ENCODE measurements around the gene CFAP299. TPM values are rescaled to one million over a fixed set of nuclear protein-coding genes. Genes with fewer than 3 reads are reported as not detected.

CFAP299 gene
- total RNA-seq, 1 donor from 2014 or later: not detected

DNA sequence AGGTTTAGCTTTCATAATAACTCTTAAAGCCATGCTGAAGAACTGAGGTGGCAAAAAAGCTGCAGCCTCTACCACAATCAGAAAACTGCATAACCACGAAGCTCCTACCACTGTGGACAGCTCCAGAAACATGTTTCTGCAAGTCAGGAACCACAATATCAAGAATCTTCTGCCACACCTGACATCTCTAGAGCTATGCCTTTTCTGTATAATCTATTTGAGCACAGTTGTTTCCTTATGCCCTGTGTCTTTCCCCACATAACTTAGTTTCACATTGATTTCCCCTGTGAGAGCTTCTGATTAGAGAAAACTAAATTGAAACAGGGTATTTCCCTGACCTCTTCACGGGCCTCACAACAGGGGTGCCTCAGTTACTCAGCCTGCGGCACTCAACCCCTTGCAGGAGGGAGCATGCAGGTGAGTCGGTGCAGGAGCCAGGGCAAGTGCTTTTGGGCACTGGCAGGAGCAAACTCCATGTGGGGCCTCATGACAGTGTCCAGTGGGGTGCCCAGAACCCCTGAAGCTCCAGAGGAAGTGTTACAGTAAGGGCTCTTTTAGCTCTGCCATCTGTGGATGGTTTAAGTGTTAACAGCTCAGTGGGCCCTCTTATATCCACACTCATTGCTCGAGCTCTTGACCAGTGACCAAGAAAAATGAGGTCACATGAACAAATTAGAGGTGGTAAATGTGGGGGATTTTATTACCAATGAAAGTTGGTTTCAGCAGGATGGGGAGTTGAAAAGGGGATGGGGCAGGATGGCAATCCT lies 562.2 kb downstream of the CFAP299 start:
- Histone ChIP-seq H3K36me3 (no peaks in the 10 kb centered on the region), H3K4me3 (no peak overlapping the region), H3K27ac (replicated peaks) (no peak overlapping the region), H3K9me3 (replicated peaks) (peaks cover 35% of the 10 kb centered on the region), H3K27me3 (ENCODE audit: low read depth) (no peaks in the 10 kb centered on the region), H3K4me1 (no peaks in the 10 kb centered on the region)
- intact Hi-C loops (cut with micrococcal nuclease): no loop called here
- DNase-seq: no peak
- TF ChIP-seq CTCF (IDR thresholded peaks at IDR 0.05; ENCODE audit: borderline replicate concordance): no peak

DNA sequence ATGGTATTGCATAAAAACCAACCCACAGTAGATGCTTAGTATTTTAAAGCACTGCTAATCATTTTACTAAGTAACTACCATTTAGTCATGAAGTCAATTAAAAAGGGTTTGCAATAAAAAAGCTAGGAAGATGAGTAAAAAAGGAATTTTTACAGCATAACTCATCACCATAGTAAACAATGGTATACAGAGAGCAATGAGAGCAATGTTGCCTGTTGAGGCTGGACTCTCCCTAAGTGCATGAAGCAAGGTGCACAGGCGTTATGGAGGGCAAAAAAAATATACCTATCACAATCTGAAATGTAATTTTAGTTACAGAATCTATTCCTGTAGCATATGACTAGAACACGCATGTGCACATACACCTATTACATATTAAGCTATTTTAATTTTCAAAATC lies 565.4 kb downstream of the CFAP299 start:
- Histone ChIP-seq H3K27ac (replicated peaks) (no peak overlapping the region), H3K4me3 (no peak overlapping the region), H3K36me3 (no peaks in the 10 kb centered on the region), H3K9me3 (replicated peaks) (peaks cover 26% of the 10 kb centered on the region), H3K27me3 (ENCODE audit: low read depth) (no peaks in the 10 kb centered on the region), H3K4me1 (no peaks in the 10 kb centered on the region)
- no peak for DNase-seq
- intact Hi-C loops (cut with micrococcal nuclease): no loop called here
- TF ChIP-seq CTCF (IDR thresholded peaks at IDR 0.05; ENCODE audit: borderline replicate concordance): no peak

- intact Hi-C loops (cut with micrococcal nuclease): no loop called here
- Histone ChIP-seq H3K27me3 (ENCODE audit: low read depth) (no peaks in the 10 kb centered on the region), H3K27ac (replicated peaks) (no peak overlapping the region), H3K4me1 (no peaks in the 10 kb centered on the region), H3K4me3 (no peak overlapping the region), H3K36me3 (no peaks in the 10 kb centered on the region), H3K9me3 (replicated peaks) (peaks cover 33% of the 10 kb centered on the region)
- DNase-seq: no peak
- TF ChIP-seq CTCF (IDR thresholded peaks at IDR 0.05; ENCODE audit: borderline replicate concordance): no peak
Observed at GRCh38 chr4:80903020-80903419, 567.5 kb downstream of the CFAP299 start.

DNA sequence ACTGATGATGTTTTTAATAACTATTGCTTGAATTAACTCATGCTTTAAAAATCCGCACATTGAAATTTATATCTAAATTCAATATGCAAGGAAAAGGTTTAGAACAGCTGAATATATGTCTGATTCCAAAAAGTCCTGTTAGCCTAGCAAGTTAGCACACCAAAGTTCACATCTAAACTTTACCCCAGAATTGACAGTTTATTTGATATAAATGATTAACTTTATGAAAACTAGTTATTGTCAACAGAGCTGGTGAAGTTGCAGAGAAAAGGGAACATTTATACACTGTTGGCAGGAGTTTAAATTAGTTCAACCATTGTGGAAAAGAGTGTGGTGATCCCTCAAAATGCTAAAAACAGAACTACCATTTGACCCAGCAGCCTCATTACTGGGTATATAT lies 574.4 kb downstream of the CFAP299 start:
- H3K4me3 ChIP-seq: no peak overlapping the region
- no peak for DNase-seq
- no peaks in the 10 kb centered on the region for H3K27me3 ChIP-seq (ENCODE audit: low read depth)
- intact Hi-C loops (cut with micrococcal nuclease): no loop called here
- H3K27ac ChIP-seq (replicated peaks): no peak overlapping the region
- H3K9me3 ChIP-seq (replicated peaks): peaks cover 35% of the 10 kb centered on the region
- H3K4me1 ChIP-seq: no peaks in the 10 kb centered on the region
- H3K36me3 ChIP-seq: no peaks in the 10 kb centered on the region
- no peak for TF ChIP-seq CTCF (IDR thresholded peaks at IDR 0.05; ENCODE audit: borderline replicate concordance)

DNA sequence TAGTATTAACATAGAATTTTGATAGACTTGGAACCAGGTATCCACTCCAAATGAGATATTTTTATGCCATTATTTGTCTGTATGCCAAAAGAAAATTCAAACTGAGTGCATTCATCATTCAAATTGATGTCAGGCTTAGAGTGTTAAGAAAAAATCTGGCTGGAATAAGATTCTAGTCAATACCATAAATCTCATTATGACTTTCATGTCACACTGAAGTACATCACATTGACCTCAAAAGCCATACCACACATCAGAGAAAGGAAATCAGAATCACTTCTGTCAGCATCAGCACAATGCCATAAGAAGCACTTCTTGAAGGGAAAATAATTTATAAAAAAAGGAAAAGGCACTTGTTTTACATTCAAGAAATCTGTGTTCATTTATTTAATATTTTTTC lies 575.9 kb downstream of the CFAP299 start:
- Histone ChIP-seq H3K9me3 (replicated peaks) (peaks cover 23% of the 10 kb centered on the region), H3K4me1 (no peaks in the 10 kb centered on the region), H3K36me3 (no peaks in the 10 kb centered on the region), H3K27ac (replicated peaks) (no peak overlapping the region), H3K27me3 (ENCODE audit: low read depth) (no peaks in the 10 kb centered on the region), H3K4me3 (no peak overlapping the region)
- TF ChIP-seq CTCF (IDR thresholded peaks at IDR 0.05; ENCODE audit: borderline replicate concordance): no peak
- intact Hi-C loops (cut with micrococcal nuclease): no loop called here
- DNase-seq: no peak
